Osteocyte (in vitro differentiated cells): ENCODE data around the gene ARRB2. TPM values are rescaled to one million over a fixed set of nuclear protein-coding genes. Genes with fewer than 3 reads are reported as not detected.
"Not testable (repeated sequence)": the region's sequence is repeated elsewhere in the genome, so short reads cannot be mapped to it uniquely, and the experiment has no call there.

Source experiments
- DNase-seq: peaks from one replicate; pipeline ENCODE4 v3.0.0; 2021; ENCODE audit warnings: mixed read lengths; ENCODE audit not compliant: unreplicated experiment; ENCODE audit errors: extremely low spot score
- H3K27ac Mint-ChIP-seq: one replicate; pipeline ENCODE4 v1.8.0; 2021; ENCODE audit warnings: mild to moderate bottlenecking, mixed read lengths; ENCODE audit not compliant: unreplicated experiment
- H3K27me3 Mint-ChIP-seq: one replicate; pipeline ENCODE4 v1.8.0; 2021; ENCODE audit warnings: mixed read lengths; ENCODE audit not compliant: unreplicated experiment
- H3K36me3 Mint-ChIP-seq: one replicate; pipeline ENCODE4 v1.8.0; 2021; ENCODE audit warnings: mixed read lengths; ENCODE audit not compliant: unreplicated experiment
- H3K4me1 Mint-ChIP-seq: one replicate; pipeline ENCODE4 v1.8.0; 2021; ENCODE audit warnings: mixed read lengths; ENCODE audit not compliant: unreplicated experiment
- H3K4me3 Mint-ChIP-seq: one replicate; pipeline ENCODE4 v1.8.0; 2021; ENCODE audit warnings: mild to moderate bottlenecking, moderate library complexity, mixed read lengths; ENCODE audit not compliant: unreplicated experiment
- H3K9me3 Mint-ChIP-seq: one replicate; pipeline ENCODE4 v1.8.0; 2021; ENCODE audit warnings: mixed read lengths; ENCODE audit not compliant: unreplicated experiment
- CTCF ChIP-seq: fragments of 200-600 bp; sonication (generic); IDR thresholded peaks from 2 replicates; pipeline ENCODE4 v1.5.0; 2021; ENCODE audit warnings: antibody characterized with exemption, mild to moderate bottlenecking, moderate library complexity
- total RNA-seq: library from RNA; stranded (reverse); gene quantifications from 2 replicates; pipeline ENCODE4 v1.2.1, GENCODE V29; 2021

ARRB2 gene
- total RNA-seq, 1 donor from 2014 or later, result 23.6 TPM

- peaks cover 37% of the 10 kb centered on the region for H3K4me1 Mint-ChIP-seq
- H3K9me3 Mint-ChIP-seq, result no peaks in the 10 kb centered on the region
- peak overlapping the region; percentile 87 for H3K4me3 Mint-ChIP-seq
- no peaks in the 10 kb centered on the region for H3K27me3 Mint-ChIP-seq
- no peak for DNase-seq
- no peaks in the 10 kb centered on the region for H3K36me3 Mint-ChIP-seq
- peak overlapping the region; percentile 89 for H3K27ac Mint-ChIP-seq
- no peak for TF ChIP-seq CTCF
These were observed 7.1 kb upstream of the ARRB2 start for GRCh38 chr17:4703330-4703691.

GRCh38 chr17:4704574-4704907 lies 5.9 kb upstream of the ARRB2 start:
- Mint-ChIP-seq H3K4me1 (peaks cover 38% of the 10 kb centered on the region), H3K27ac (peak overlapping the region; percentile 89), H3K4me3 (peak overlapping the region; percentile 87)
- not testable (repeated sequence) for H3K9me3 Mint-ChIP-seq, DNase-seq, H3K36me3 Mint-ChIP-seq, H3K27me3 Mint-ChIP-seq

GRCh38 chr17:4704991-4705390 lies 5.4 kb upstream of the ARRB2 start:
- peak overlapping the region; percentile 89 for H3K27ac Mint-ChIP-seq
- peak overlapping the region; percentile 87 for H3K4me3 Mint-ChIP-seq
- no peak for TF ChIP-seq CTCF
- DNase-seq, result no peak
- no peaks in the 10 kb centered on the region for H3K27me3 Mint-ChIP-seq
- peaks cover 42% of the 10 kb centered on the region for H3K4me1 Mint-ChIP-seq
- no peaks in the 10 kb centered on the region for H3K36me3 Mint-ChIP-seq
- H3K9me3 Mint-ChIP-seq, result no peaks in the 10 kb centered on the region

- H3K9me3 Mint-ChIP-seq, result no peaks in the 10 kb centered on the region
- no peak for DNase-seq
- peak overlapping the region; percentile 87 for H3K4me3 Mint-ChIP-seq
- TF ChIP-seq CTCF, result no peak
- no peaks in the 10 kb centered on the region for H3K27me3 Mint-ChIP-seq
- H3K27ac Mint-ChIP-seq, result no peak overlapping the region
- peaks cover 42% of the 10 kb centered on the region for H3K4me1 Mint-ChIP-seq
- H3K36me3 Mint-ChIP-seq, result no peaks in the 10 kb centered on the region
These were observed 4.3 kb upstream of the ARRB2 start for GRCh38 chr17:4706121-4706520.

GRCh38 chr17:4708436-4708835 lies 2.0 kb upstream of the ARRB2 start:
- Mint-ChIP-seq H3K4me1 (peaks cover 26% of the 10 kb centered on the region), H3K36me3 (no peaks in the 10 kb centered on the region), H3K4me3 (no peak overlapping the region), H3K27ac (no peak overlapping the region), H3K27me3 (no peaks in the 10 kb centered on the region), H3K9me3 (no peaks in the 10 kb centered on the region)
- no peak for TF ChIP-seq CTCF
- no peak for DNase-seq
